CD4-positive, alpha-beta T cell treated with Interleukin-2 at 100 ng/mL for 4 hours (primary cell): ENCODE measurements around the gene SMC4.

Experiments used
- DNase-seq: peaks from one replicate; pipeline ENCODE4 v3.0.0-alpha.2; 2020; ENCODE audit warnings: low spot score

Gene SMC4

DNA sequence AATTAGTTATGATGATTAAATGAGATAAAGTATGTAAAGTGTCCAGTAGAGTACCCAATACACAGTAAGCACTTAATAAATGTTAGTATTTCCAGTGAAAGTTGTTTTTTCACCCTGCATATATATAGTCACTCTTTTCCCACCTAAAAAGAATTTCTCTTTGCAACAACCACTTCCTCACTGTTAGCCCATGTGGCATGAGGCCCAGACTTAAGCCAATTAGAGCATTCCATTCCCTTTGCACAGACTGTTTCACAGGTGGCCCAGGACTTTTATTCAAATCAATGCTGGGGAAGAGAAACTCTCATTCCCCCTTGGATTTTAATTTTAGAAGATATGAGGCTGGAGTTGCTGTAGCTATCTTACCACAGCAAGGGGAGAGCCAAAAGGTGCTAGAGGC lies 4.2 kb upstream of the SMC4 start:
- no peak for DNase-seq

DNA sequence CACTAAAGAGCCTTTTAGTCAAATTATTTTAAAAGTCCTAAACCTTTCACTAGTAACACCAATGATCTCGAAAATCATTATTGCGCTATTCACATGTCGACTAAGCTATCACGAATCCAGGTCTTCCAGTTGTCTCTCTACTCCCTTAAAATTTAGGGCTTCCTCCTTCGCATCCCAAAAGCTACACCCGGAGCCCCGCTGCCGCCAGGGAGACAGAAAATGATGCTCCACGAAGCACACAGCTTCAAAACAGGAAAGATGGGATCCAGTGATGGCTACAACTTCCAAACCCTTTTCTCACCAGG lies 678 bp upstream of the SMC4 start:
- DNase-seq: no peak

DNA sequence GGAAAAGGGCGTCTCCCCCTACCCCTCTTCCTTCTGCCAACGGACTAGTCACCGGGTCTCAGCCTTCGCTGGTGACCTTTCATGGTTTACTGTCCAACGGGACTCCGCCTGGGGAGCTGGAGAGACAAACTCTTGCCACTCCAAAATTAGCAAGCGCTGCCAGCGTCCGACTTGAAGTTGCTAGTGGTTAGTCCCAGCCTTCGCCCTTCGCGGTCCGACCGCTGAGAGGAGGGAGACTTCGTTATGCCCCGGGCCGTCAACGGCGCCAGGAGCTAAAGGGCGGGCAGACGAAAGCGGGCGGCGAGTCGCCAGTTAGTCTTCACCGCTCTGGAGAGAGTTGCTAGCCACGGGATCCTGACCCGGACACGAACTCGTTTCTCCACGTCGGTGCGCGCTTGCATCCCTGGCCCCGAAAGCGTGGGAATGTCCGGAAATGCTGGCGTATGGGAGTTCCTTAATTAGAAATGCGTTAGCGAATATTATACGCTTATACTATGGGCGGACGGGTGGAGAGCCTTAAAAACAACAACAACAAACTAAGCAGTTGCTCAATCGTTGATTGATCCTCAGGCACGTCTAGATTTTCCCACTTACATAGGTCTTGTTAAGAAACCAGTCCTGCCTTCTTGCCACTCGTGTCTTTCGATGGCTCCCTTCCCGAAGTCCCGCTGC lies 716 bp downstream of the SMC4 start:
- DNase-seq: peak; percentile 16

DNA sequence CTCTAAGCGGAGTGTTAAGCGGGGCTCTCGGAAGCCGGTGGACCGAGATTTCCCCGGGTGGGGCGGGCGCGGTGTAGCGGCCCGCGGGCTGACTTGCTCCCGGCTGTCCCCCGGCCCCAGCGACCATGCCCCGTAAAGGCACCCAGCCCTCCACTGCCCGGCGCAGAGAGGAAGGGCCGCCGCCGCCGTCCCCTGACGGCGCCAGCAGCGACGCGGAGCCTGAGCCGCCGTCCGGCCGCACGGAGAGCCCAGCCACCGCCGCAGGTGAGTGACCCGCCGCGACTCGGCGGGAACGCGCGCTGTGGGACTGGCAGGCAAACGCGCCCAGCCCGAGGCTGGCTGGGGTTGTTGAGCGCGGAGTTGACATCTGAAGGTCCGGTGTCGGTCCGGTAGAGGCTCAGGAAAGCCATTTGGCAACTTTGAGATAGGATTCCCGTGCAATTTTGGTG lies 1.3 kb downstream of the SMC4 start:
- DNase-seq: no peak

DNA sequence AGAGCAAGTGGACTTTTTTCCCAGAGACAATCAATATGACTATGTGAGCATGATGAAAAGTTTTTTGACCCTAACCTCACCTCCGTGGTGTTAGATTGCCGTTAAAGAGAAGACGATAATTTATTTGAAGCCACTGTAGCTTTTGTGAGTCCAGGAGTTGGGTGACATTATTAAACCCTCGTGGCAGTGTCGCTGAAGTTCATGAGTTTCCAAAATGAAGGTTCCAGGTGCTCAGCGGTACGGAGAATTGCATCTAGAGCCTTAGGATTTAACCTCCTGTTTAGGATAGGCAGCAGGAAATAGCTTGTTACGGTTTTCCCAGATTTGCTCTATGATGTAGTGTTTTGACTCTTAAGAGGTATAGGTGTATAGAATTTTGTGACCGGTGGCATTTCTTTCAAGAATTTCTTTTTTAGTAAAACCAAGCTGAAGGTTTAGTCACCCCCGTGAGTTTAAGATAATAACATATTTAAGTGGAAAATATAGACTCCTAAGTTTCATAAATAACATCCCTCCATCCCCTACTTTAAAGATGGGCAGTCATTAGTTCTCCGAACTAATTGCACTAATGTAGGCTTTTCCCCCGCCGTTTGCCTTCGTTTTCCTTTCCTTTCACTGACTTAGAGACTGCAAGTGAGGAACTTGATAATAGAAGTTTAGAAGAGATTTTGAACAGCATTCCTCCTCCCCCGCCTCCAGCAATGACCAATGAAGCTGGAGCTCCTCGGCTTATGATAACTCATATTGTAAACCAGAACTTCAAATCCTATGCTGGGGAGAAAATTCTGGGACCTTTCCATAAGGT lies 2.0 kb downstream of the SMC4 start:
- DNase-seq: peak; percentile 27

DNA sequence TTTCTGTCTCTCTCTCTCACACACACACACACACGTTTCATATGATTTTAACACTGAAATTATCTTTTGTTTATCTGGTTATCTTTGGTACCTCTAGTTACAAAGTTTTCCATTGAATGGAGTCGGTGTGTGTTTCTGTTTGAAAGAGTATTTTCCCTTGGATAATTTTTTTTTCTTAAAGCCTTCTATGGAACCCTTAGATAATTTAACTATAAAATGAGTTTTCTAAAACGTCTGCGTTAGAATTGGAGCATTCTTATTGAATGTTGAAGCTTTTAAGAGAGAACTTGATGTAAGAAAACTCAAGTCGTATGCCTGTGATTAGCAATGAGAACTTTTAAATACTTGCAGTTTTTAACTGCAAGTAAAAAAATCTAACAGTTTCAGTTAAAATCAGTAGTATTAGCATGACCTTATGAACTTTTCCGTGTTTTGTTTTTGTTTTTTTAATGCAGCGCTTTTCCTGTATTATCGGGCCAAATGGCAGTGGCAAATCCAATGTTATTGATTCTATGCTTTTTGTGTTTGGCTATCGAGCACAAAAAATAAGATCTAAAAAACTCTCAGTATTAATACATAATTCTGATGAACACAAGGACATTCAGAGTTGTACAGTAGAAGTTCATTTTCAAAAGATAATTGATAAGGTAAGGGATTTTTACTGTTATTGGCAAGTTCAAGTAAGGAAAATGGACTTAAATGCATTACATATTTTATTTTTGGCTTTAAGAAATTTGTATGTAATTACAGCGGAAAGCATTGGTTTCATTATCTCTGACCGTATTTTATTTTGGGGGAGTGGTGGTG lies 3.0 kb downstream of the SMC4 start:
- DNase-seq: no peak

DNA sequence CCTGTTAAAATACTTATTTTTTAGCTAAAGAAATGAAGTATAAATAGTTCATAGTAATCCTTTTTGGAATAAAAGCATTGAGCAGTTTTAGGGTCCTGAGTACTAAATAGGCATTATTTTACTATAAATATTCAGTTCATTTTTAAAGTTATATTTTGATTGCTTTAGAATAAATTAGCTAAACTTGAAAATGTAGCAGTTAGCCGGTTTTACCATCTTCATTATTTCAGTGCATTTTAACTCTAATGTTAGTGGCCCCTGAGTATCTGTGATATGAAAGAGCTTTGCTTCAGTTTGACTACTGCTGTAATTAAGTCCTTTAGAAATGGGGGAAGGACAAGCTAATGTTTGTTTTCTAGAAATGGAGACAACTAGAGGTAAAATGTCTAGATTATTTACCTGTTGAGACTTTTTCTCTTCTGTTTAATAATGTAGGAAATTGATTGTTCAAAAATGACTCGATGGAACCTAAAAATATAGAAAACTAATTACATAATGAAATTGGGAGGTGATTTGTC lies 3.6 kb downstream of the SMC4 start:
- DNase-seq: no peak

DNA sequence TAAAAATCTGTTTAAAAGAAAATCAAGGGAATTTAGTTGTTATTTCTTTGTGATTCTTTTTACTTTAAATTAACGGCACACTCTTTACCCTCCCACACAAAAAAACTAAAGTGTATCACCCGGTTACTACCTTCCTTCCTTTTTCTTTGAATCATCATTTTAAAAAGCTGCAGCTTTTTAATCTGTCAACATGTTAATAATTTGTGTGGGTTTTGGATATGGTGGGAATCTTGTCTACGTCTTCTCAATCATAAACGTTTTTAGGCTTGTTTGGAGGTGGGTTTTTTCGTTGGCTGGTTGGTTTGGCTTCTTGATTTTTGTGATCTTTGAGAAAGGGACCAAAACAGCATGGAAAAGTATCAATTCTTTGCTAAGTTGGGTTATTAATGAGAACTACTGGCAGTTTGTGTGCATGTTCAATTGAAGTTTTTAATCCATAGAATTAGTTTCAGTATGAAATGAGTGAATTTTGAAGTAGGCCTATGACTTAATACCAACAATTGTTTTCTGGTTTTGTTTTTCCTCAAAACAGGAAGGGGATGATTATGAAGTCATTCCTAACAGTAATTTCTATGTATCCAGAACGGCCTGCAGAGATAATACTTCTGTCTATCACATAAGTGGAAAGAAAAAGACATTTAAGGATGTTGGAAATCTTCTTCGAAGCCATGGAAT lies 4.5 kb downstream of the SMC4 start:
- no peak for DNase-seq

DNA sequence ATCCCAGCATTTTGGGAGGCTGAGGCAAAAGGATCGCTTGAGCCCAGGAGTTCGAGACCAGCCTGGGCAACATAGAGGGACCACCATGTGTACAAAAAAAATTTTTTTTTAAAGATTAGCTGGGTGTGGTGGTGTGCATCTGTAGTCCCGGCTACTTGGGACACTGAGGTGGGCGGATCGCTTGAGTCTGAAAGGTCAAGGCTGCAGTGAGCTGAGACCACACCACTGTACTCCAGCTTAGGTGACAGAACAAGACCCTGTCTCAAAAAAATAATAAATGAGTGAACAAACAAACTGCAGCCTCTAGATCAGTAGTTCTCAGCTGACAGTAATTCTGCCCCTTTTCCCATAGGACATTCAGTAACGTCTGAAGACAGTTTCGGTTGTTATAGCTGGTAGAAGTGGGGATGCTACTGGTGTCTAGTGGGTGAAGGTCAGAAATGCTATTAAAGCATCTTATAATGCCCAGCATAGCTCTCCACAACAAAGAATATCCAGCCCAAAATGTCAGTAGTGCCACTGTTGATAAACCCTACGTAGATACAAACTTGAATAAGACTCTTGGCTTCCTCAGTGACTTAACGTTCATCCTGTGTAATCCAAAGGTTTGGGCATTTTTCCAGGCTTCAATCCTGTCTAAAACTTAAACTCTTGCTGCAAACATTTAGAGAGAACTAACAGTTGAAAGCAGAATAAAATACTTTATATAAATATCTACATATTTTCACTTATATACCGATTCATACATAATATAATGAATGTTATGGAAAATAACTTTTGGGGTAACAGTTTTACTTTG lies 10.6 kb downstream of the SMC4 start:
- no peak for DNase-seq

DNA sequence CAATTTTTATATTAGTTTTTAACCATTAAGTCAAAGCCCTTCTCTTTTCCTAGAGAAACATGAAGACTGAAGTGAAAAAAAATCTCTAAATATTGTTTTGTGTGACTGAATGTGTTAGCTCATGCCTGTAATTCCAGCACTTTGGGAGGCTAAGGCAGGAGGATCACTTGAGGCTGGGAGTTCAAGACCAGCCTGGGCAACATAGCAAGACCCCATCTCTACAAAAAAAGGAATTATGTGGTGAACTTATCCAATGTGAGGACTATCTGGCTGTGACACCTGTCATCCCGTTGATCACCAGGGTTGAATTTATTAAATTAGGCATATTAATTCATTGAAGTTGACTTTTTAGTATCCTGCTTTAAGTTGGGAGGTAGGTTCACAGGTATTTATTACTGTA lies 13.0 kb downstream of the SMC4 start:
- no peak for DNase-seq

DNA sequence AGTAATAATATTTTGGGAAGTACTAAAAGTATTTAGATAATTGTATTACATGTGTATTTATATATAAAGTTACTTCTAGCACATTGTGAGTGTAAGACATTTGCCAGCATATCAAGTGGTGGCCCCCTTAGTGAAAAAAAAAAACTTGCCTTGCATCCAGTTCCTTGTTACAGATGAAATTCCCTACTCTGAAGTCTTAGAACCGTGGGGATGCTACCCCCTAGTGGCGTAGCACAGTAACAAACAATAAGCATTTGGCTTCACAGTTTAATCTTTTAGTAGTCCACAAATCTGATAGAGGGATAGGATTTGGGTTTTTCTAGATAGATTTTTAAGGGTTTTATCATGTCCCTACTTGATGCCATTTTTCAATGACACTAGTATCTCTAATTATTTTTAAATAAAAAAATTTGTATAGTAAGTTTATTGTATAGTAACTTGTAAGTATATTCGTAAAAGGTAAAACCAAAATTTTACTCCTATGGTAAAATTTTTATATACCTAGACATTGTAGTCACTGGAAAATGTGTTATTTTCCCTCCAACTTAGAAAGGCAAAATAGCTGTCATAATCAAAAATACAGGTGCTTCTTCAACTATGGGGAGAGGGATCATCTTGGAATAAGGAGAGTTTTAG lies 14.3 kb downstream of the SMC4 start:
- peak; percentile 77 for DNase-seq

DNA sequence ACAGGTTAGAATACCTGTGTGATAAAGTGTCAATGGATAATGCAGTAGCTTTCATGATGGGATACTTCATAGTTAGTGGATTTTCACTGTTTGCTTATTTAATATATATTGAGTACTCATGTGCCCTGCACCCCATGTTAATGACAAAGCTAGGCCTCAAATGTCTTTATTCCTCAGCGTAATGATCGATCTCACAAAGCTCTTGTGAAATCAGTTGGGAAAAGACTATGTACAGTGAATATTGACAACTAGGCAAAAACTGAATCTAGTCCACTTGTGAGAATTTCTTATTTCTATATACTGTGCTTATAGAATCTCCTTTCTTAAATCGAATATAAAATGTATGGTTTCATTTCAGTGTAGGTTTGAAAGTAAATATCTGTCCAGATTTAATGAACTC lies 17.9 kb downstream of the SMC4 start:
- no peak for DNase-seq

DNA sequence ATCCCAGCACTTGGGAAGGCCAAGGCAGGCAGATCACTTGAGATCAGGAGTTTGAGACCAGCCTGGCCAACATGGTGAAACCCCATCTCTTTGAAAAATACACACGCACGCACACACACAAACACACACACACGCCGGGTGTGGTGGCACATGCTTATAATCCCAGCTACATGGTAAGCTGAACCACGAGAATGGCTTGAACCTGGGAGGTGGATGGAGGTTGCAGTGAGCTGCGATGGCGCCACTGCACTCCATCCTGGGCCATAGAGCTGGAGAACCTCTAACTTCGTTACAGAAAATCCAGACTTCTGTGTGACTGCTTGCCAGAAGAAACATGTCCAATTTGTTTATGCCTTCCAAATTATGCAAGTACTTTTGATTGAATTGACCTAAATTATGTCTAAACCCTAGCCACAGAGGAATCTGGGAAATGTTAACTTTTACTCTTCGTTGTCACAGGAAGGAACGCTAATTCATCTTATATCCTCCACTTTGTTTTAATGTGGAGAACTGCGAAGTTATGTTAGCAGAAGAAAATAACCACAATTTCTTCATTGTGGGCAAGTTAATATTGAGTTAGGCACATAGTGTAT lies 28.5 kb downstream of the SMC4 start:
- DNase-seq: no peak

DNA sequence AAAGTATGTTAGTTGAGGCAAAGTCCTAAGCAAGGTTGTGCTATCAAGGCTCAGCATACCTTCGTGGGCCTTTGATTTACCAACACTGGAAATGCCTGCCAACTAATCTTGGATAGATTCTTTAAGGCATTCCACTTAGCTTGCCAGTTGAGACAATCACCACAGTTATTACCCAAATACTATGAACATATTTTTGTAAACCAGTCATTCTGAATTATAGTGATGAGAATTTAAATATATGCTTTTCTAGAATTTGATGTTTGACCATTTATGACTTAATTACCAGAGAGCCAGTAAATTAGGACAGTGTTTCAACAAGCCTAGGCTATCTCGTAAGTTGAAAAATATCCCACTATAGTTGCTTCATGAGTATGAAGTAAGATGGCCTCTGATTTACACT lies 34.6 kb downstream of the SMC4 start:
- DNase-seq: no peak

DNA sequence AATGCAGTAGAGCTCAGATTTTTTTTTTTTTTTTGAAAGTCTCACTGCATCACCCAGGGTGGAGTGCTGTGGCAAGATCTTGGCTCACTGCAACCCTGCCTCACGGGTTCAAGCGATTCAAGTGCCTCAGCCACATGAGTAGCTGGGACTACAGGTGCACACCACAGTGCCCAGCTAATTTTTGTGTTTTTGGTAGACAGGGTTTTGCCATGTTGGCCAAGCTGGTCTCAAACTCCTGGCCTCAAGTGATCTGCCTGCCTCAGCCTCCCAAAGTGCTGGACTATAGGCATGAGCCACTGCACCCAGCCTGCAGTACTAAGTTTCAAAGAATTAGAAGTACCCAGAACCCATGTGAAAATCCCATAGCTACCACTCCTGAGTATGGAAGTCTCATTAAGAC lies 35.6 kb downstream of the SMC4 start:
- DNase-seq: no peak

DNA sequence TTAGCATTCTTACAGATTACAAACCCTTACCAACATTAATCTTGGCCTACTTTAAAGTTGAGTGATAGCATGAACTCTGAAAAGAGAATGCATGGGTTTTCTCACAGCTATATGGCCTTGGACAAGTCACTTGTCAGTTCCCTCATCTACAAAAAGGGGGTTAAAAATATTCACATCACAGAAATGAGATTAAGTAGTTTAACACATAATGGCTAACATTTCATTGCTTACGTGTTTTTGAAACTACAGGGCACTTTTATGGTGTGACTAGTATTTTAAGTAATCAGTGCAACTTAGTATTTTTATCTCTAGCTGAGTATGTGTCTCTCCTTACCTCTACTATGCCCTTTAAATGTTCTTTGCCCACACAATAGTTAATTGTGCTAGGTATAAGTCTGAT lies 36.3 kb downstream of the SMC4 start:
- DNase-seq: no peak

DNA sequence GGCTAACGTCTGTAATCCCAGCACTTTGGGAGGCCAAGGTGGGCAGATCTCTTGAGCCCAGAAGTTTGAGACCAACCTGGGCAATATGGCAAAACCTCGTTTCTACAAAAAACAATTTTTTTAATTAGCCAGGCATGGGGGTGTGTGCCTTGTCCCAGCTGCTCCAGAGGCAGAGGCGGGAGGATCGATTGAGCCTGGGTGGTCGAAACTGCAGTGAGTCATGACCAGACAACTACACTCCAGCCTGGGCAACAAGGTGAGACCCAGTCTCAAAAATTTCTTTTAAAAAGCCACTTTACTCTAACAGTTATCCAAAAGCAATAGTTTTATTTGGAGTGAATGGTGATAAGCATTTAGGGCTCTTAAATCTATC lies 37.6 kb downstream of the SMC4 start:
- no peak for DNase-seq

DNA sequence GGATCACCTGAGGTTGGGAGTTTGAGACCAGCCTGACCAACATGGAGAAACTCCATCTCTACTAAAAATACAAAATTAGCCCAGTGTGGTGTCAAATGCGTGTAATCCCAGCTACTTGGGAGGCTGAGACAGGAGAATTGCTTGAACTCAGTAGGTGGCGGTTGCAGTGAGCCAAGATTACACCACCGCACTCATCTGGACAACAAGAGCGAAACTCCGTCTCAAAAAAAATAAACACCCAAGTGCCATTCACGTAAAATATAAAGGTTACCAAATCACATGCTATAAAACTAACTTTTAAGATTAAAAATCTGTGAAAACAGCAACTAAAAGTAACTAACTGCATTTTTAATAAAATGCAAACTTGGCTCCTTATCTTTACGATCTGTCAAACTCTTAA lies 41.2 kb downstream of the SMC4 start:
- no peak for DNase-seq

DNA sequence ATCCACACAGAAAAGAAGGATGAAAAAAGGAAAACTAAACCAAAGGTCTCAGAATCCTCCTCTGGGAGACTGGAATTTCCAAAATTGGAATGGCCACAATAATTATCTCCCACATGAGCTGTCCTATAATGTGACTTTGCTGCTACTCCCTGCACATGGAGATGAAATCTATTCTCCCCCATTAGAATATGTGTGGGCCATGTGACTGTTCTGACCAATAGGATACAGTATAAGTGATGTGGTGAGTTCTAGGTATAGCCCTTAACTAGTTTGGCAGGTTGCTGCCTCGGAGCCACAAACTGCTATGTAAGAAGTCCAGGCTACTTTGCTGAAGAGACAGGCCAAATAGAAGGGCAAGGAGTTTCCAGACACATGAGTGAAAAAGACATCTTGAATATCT lies 45.0 kb downstream of the SMC4 start:
- DNase-seq: no peak

DNA sequence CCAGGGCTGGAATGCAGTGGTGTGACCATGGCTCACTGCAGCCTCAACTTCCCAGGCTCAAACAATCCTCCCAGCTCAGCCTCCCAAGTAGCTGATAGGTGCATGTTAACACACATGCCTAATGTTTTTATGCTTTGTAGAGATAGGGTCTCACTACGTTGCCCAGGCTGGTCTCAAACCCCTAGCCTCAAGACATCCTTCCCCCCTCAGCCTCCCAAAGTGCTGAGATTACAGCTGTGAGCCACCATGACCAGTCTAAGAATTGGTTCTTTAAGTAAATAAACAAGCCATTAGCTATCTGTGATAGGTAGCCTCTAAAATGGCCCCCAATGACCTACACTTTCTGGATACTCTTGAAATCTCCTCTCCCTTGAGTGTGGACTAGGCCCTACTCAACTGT lies 46.4 kb downstream of the SMC4 start:
- no peak for DNase-seq
